Measurements from ENCODE around the gene MARCO. TPM values are rescaled to one million over a fixed set of nuclear protein-coding genes. Genes with fewer than 3 reads are reported as not detected.
"Not testable (repeated sequence)": the region's sequence is repeated elsewhere in the genome, so short reads cannot be mapped to it uniquely, and the experiment has no call there.

Gene MARCO
- total and polyA plus RNA-seq, 10 of the 15 experiments (the other 5 are each of a cell fraction or from before 2014, with no cell fraction given) = 0.13 to 0.67 (median 0.32) TPM; not detected in 5

GRCh38 chr2:119029297-119029696 is 87.3 kb downstream of the MARCO start:
- Histone ChIP-seq H3K27ac (ENCODE audit: control insufficient read depth, insufficient read depth) (no peak overlapping the region), H3K4me1 (ENCODE audit: control insufficient read depth, insufficient read depth, low read length) (no peaks in the 10 kb centered on the region), H3K9ac (ENCODE audit: control insufficient read depth, insufficient read depth, low read length) (no peak overlapping the region), H3K4me3 (no peak overlapping the region), H3K4me2 (ENCODE audit: control insufficient read depth, insufficient read depth) (no peak overlapping the region), H4K20me1 (ENCODE audit: control insufficient read depth, insufficient read depth) (no peaks in the 10 kb centered on the region), H3K79me2 (ENCODE audit: control insufficient read depth, insufficient read depth, low read length) (no peaks in the 10 kb centered on the region), H2AFZ (ENCODE audit: control insufficient read depth, low read depth, low read length) (no peak overlapping the region), H3K9me3 (replicated peaks; ENCODE audit: control insufficient read depth, insufficient read depth, low read length) (no peaks in the 10 kb centered on the region), H3K27me3 (replicated peaks in 1 of 2; ENCODE audit: control insufficient read depth in 2 of 2, insufficient read depth in 2 of 2, low read length in 1 of 2) (no peaks in the 10 kb centered on the region; a peak in 1 of 4 replicates), H3K36me3 (ENCODE audit: control insufficient read depth in 2 of 2, insufficient read depth in 2 of 2, low read length in 1 of 2) (no peaks in the 10 kb centered on the region)
- 43% methylated on average over 5 of the region's 5 CpGs for WGBS (ENCODE audit: insufficient coverage, insufficient replicate concordance, low lambda C conversion rate, missing lambda C conversion rate)
- RAD21 ChIA-PET (ENCODE audit: unreplicated experiment) = no interaction called here
- SMC1A ChIA-PET (ENCODE audit: uncharacterized antibody, unreplicated experiment) = no interaction called here
- FAIRE-seq (no peak), ATAC-seq (no peak), DNase-seq (ENCODE audit: low read depth, low spot score) (no peak)
- in situ Hi-C loops (cut with MboI) = no loop called here
- intact Hi-C loops (cut with micrococcal nuclease; ENCODE audit: unreplicated experiment) = loop anchor here (5.0 kb wide), 1 partner anchor 278 kb away; no protein-coding TSS in a partner anchor
- no peak for TF ChIP-seq SIX5 (IDR thresholded peaks at IDR 0.05; ENCODE audit: low read depth, low read length, severe bottlenecking)
- TF ChIP-seq ZNF592 (IDR thresholded peaks at IDR 0.05) = no peak
- TF ChIP-seq KDM1A (IDR thresholded peaks at IDR 0.05; ENCODE audit: borderline replicate concordance) = no peak
- no peak for TF ChIP-seq SREBF2 (IDR thresholded peaks at IDR 0.05; ENCODE audit: low read length)
- no peak for TF ChIP-seq SMARCA5 (IDR thresholded peaks at IDR 0.05)
- POLR2A ChIA-PET = no interaction called here
- no TSS peak for BruUV-seq (replicated peaks)
- CTCF ChIA-PET = interaction anchor here (0.6 to 1.4 kb wide), 6 partner anchors 13 to 961 kb away, joined by 3 read pairs; no protein-coding TSS in a partner anchor

- CTCF ChIA-PET; H3K27ac ChIP-seq (ENCODE audit: control insufficient read depth, insufficient read depth); POLR2A ChIA-PET; H3K9ac ChIP-seq (ENCODE audit: control insufficient read depth, insufficient read depth, low read length); H4K20me1 ChIP-seq (ENCODE audit: control insufficient read depth, insufficient read depth); FAIRE-seq; in situ Hi-C loops (cut with MboI); SMC1A ChIA-PET (ENCODE audit: uncharacterized antibody, unreplicated experiment); H3K4me3 ChIP-seq; RAD21 ChIA-PET (ENCODE audit: unreplicated experiment); H3K36me3 ChIP-seq (ENCODE audit: control insufficient read depth in 2 of 2, insufficient read depth in 2 of 2, low read length in 1 of 2); H2AFZ ChIP-seq (ENCODE audit: control insufficient read depth, low read depth, low read length); intact Hi-C loops (cut with micrococcal nuclease; ENCODE audit: unreplicated experiment); H3K27me3 ChIP-seq (replicated peaks in 1 of 2; ENCODE audit: control insufficient read depth in 2 of 2, insufficient read depth in 2 of 2, low read length in 1 of 2); BruUV-seq (replicated peaks); H3K9me3 ChIP-seq (replicated peaks; ENCODE audit: control insufficient read depth, insufficient read depth, low read length); ATAC-seq; H3K4me1 ChIP-seq (ENCODE audit: control insufficient read depth, insufficient read depth, low read length); H3K79me2 ChIP-seq (ENCODE audit: control insufficient read depth, insufficient read depth, low read length); H3K4me2 ChIP-seq (ENCODE audit: control insufficient read depth, insufficient read depth); DNase-seq (ENCODE audit: low read depth, low spot score): not testable (repeated sequence)
- WGBS (ENCODE audit: insufficient coverage, insufficient replicate concordance, low lambda C conversion rate, missing lambda C conversion rate) = 19% methylated on average over 5 of the region's 5 CpGs
Observed at GRCh38 chr2:119037922-119038321, 95.9 kb downstream of the MARCO start.
